Measurements from ENCODE around the gene COPA. TPM values are rescaled to one million over a fixed set of nuclear protein-coding genes. Genes with fewer than 3 reads are reported as not detected.

The COPA gene
- total and polyA plus RNA-seq, 2 donors from 2014 or later: 50.1 to 160 TPM

GRCh38 chr1:160261556-160261892, 81.5 kb downstream of the COPA start:
- DNase-seq: peak in 4 of 5 donors; percentile 60 to 89 (median 74)

GRCh38 chr1:160260406-160261382, 82.4 kb downstream of the COPA start:
- Histone ChIP-seq H3K27me3 (ENCODE audit: control insufficient read depth, insufficient read depth, low read length) (no peaks in the 10 kb centered on the region), H3K4me3 (ENCODE audit: low read length in 3 of 3) (peak overlapping the region; percentile 94 to 98 (median 94)), H3K9ac (ENCODE audit: low read length in 3 of 3) (peak overlapping the region; percentile 37 to 98 (median 80)), H3K36me3 (ENCODE audit: control insufficient read depth in 2 of 3, insufficient read depth in 3 of 3, low read length in 3 of 3) (no peaks in the 10 kb centered on the region), H3K9me3 (ENCODE audit: control insufficient read depth in 2 of 3, insufficient read depth in 1 of 3, low read length in 3 of 3) (no peaks in the 10 kb centered on the region), H3K4me1 (ENCODE audit: control insufficient read depth in 2 of 3, insufficient read depth in 2 of 3, low read depth in 1 of 3, low read length in 3 of 3) (peaks cover 7 to 19% (median 15%) of the 10 kb centered on the region in 3 donors), H3K27ac (ENCODE audit: low read depth in 2 of 2, low read length in 2 of 2) (peak overlapping the region; percentile 98 to 99)
- no peak for TF ChIP-seq CTCF (IDR thresholded peaks at IDR 0.05; ENCODE audit: borderline replicate concordance, extremely low read depth, insufficient read depth)
- DNase-seq (peak in 4 of 5 donors; percentile 70 to 98 (median 88)), FAIRE-seq (no peak)
- intact Hi-C loops (cut with DNase I): no loop called here

More at GRCh38 chr1:160261556-160261892, 81.5 kb downstream of the COPA start:
- peak overlapping the region; percentile 94 to 98 (median 94) for H3K4me3 ChIP-seq (ENCODE audit: low read length in 3 of 3)
- no peak for FAIRE-seq
- no peaks in the 10 kb centered on the region for H3K36me3 ChIP-seq (ENCODE audit: control insufficient read depth in 2 of 3, insufficient read depth in 3 of 3, low read length in 3 of 3)
- H3K27ac ChIP-seq (ENCODE audit: low read depth in 2 of 2, low read length in 2 of 2): peak overlapping the region; percentile 98 to 99
- TF ChIP-seq CTCF (IDR thresholded peaks at IDR 0.05; ENCODE audit: borderline replicate concordance, extremely low read depth, insufficient read depth): no peak
- intact Hi-C loops (cut with DNase I): no loop called here
- H3K9me3 ChIP-seq (ENCODE audit: control insufficient read depth in 2 of 3, insufficient read depth in 1 of 3, low read length in 3 of 3): no peaks in the 10 kb centered on the region
- H3K27me3 ChIP-seq (ENCODE audit: control insufficient read depth, insufficient read depth, low read length): no peaks in the 10 kb centered on the region
- H3K4me1 ChIP-seq (ENCODE audit: control insufficient read depth in 2 of 3, insufficient read depth in 2 of 3, low read depth in 1 of 3, low read length in 3 of 3): peaks cover 4 to 13% (median 11%) of the 10 kb centered on the region in 3 donors
- peak overlapping the region; percentile 80 to 100 (median 98) for H3K9ac ChIP-seq (ENCODE audit: low read length in 3 of 3)

GRCh38 chr1:160258177-160258798, 84.8 kb downstream of the COPA start:
- Histone ChIP-seq H3K27ac (ENCODE audit: low read depth in 2 of 2, low read length in 2 of 2) (no peak overlapping the region), H3K27me3 (ENCODE audit: control insufficient read depth, insufficient read depth, low read length) (no peaks in the 10 kb centered on the region), H3K9ac (ENCODE audit: low read length in 3 of 3) (no peak overlapping the region), H3K36me3 (ENCODE audit: control insufficient read depth in 2 of 3, insufficient read depth in 3 of 3, low read length in 3 of 3) (no peaks in the 10 kb centered on the region), H3K4me1 (ENCODE audit: control insufficient read depth in 2 of 3, insufficient read depth in 2 of 3, low read depth in 1 of 3, low read length in 3 of 3) (peaks cover 7 to 19% (median 15%) of the 10 kb centered on the region in 3 donors), H3K9me3 (ENCODE audit: control insufficient read depth in 2 of 3, insufficient read depth in 1 of 3, low read length in 3 of 3) (no peaks in the 10 kb centered on the region), H3K4me3 (ENCODE audit: low read length in 3 of 3) (no peak overlapping the region)
- FAIRE-seq (no peak), DNase-seq (no peak)
- TF ChIP-seq CTCF (IDR thresholded peaks at IDR 0.05; ENCODE audit: borderline replicate concordance, extremely low read depth, insufficient read depth): no peak
- intact Hi-C loops (cut with DNase I): no loop called here
